Uterus (tissue), 4 donors: ENCODE results near the gene TXNRD2. TPM values are rescaled to one million over a fixed set of nuclear protein-coding genes. Genes with fewer than 3 reads are reported as not detected.

Experiments
- DNase-seq, 2 donors: peaks; one replicate each; pipeline ENCODE4 v3.0.0-alpha.2; 2019 to 2020
- H3K27ac ChIP-seq, 2 donors: fragments of 200-600 bp; sonication (generic); 1 replicate in 1 of 2; 2 replicates in 1 of 2; pipeline ENCODE4 v1.5.1; 2016 to 2018
- H3K27me3 ChIP-seq, 2 donors: fragments of 200-600 bp; sonication (generic); one replicate each; pipeline ENCODE4 v1.5.1; 2018 to 2019; ENCODE audit warnings: control low read depth in 1 of 2
- H3K36me3 ChIP-seq, 2 donors: fragments of 200-600 bp; sonication (generic); one replicate each; pipeline ENCODE4 v1.5.1; 2019; ENCODE audit warnings: control low read depth in 1 of 2
- H3K4me1 ChIP-seq, 2 donors: fragments of 200-600 bp; sonication (generic); one replicate each; pipeline ENCODE4 v1.5.1; 2018 to 2019; ENCODE audit warnings: control low read depth in 1 of 2
- H3K4me3 ChIP-seq, 2 donors: fragments of 200-600 bp; sonication (generic); 1 replicate in 1 of 2; 2 replicates in 1 of 2; pipeline ENCODE4 v1.5.1; 2018 to 2019; ENCODE audit warnings: mild to moderate bottlenecking in 1 of 2
- H3K9me3 ChIP-seq, 2 donors: fragments of 200-600 bp; sonication (generic); one replicate each; pipeline ENCODE4 v1.5.1; 2019; ENCODE audit warnings: control low read depth in 1 of 2
- CTCF ChIP-seq, 4 experiments: fragments of 200-600 bp in 2 of 4; fragments of 450-650 bp in 2 of 4; sonication (generic) in 2 of 4; IDR thresholded peaks; one replicate each; pipeline ENCODE4 v1.5.1; 2016 to 2019; ENCODE audit warnings: antibody characterized with exemption in 4 of 4, mild to moderate bottlenecking in 2 of 4, moderate library complexity in 1 of 4
- POLR2A ChIP-seq, 2 donors: fragments of 450-650 bp; IDR thresholded peaks; one replicate each; pipeline ENCODE4 v1.6.1; 2016; ENCODE audit warnings: antibody characterized with exemption in 2 of 2, mild to moderate bottlenecking in 1 of 2, moderate library complexity in 1 of 2
- intact Hi-C: fragments of 100-400 bp; cut with DNase I; formaldehyde crosslinking; loops from one replicate; pipeline ENCODE4 v1.15.1; 2023; ENCODE audit warnings: low total_unique reads
- total RNA-seq, 4 donors: library from RNA; depleted of rRNA in 3 of 4; stranded (reverse); fragments of >200 nt in 3 of 4; gene quantifications; one replicate each; pipeline versions ENCODE4 v1.1.0 to v1.2.4, GENCODE V29; 2014 to 2023
- donor health status: DM: yes; HTN: yes; CAD: no.

TXNRD2 gene
- total RNA-seq, 4 donors from 2014 or later: 14.7 to 48.9 (median 25.6) TPM

- no peaks in the 10 kb centered on the region for H3K36me3 ChIP-seq
- DNase-seq: no peak
- no peaks in the 10 kb centered on the region for H3K9me3 ChIP-seq
- H3K4me3 ChIP-seq: no peak overlapping the region
- no peaks in the 10 kb centered on the region for H3K27me3 ChIP-seq
- intact Hi-C loops: no loop called here
- H3K27ac ChIP-seq: no peak overlapping the region
- TF ChIP-seq POLR2A (IDR thresholded peaks at IDR 0.05) (no peak), CTCF (IDR thresholded peaks at IDR 0.05) (no peak)
- H3K4me1 ChIP-seq: no peaks in the 10 kb centered on the region
Observed at GRCh38 chr22:19864538-19865106, 77.0 kb downstream of the TXNRD2 start.

- TF ChIP-seq POLR2A (IDR thresholded peaks at IDR 0.05): no peak
- TF ChIP-seq CTCF (IDR thresholded peaks at IDR 0.05): no peak
- no peak for DNase-seq
- Histone ChIP-seq H3K27ac (no peak overlapping the region), H3K36me3 (no peaks in the 10 kb centered on the region), H3K27me3 (no peaks in the 10 kb centered on the region), H3K4me1 (no peaks in the 10 kb centered on the region), H3K4me3 (no peak overlapping the region), H3K9me3 (no peaks in the 10 kb centered on the region)
- intact Hi-C loops: no loop called here
Observed at GRCh38 chr22:19863571-19863970, 78.0 kb downstream of the TXNRD2 start.

GRCh38 chr22:19862619-19863246 lies 78.9 kb downstream of the TXNRD2 start:
- no peak for DNase-seq
- Histone ChIP-seq H3K9me3 (no peaks in the 10 kb centered on the region), H3K36me3 (no peaks in the 10 kb centered on the region), H3K4me1 (no peaks in the 10 kb centered on the region), H3K4me3 (no peak overlapping the region), H3K27ac (no peak overlapping the region), H3K27me3 (no peaks in the 10 kb centered on the region)
- no peak for TF ChIP-seq POLR2A (IDR thresholded peaks at IDR 0.05)
- TF ChIP-seq CTCF (IDR thresholded peaks at IDR 0.05): no peak
- intact Hi-C loops: no loop called here

GRCh38 chr22:19859861-19860510 lies 81.6 kb downstream of the TXNRD2 start:
- H3K9me3 ChIP-seq: no peaks in the 10 kb centered on the region
- intact Hi-C loops: no loop called here

More at GRCh38 chr22:19859861-19860510, 81.6 kb downstream of the TXNRD2 start:
- Histone ChIP-seq H3K4me1 (no peaks in the 10 kb centered on the region), H3K36me3 (no peaks in the 10 kb centered on the region), H3K27me3 (no peaks in the 10 kb centered on the region), H3K4me3 (no peak overlapping the region), H3K27ac (no peak overlapping the region)
- TF ChIP-seq CTCF (IDR thresholded peaks at IDR 0.05) (no peak), POLR2A (IDR thresholded peaks at IDR 0.05) (no peak)
- no peak for DNase-seq
